GM18502 (cell line): Measurements from ENCODE around the gene PFDN4.
A peak's percentile ranks its signal among the peaks of the same experiment; 100 is the strongest.
"Not testable (repeated sequence)": the region's sequence is repeated elsewhere in the genome, so short reads cannot be mapped to it uniquely, and the experiment has no call there.

Experiments used
- ATAC-seq: cut with Tn5 transposase; IDR thresholded peaks from one replicate; pipeline ENCODE4 v1.9.1; 2021; ENCODE audit warnings: mild to moderate bottlenecking; ENCODE audit not compliant: unreplicated experiment, poor library complexity

The PFDN4 gene

GRCh38 chr20:54221996-54222890 lies 14.4 kb downstream of the PFDN4 start:
- no peak for ATAC-seq

GRCh38 chr20:54223285-54223684 lies 15.4 kb downstream of the PFDN4 start:
- ATAC-seq, result no peak

- ATAC-seq, result no peak
Observed at GRCh38 chr20:54223751-54224150, 15.9 kb downstream of the PFDN4 start.

GRCh38 chr20:54224642-54225041 lies 16.8 kb downstream of the PFDN4 start:
- not testable (repeated sequence) for ATAC-seq

- ATAC-seq, result peak; percentile 89
Observed at GRCh38 chr20:54227241-54227640, 19.4 kb downstream of the PFDN4 start.

GRCh38 chr20:54227751-54228150 lies 19.9 kb downstream of the PFDN4 start:
- ATAC-seq, result peak; percentile 7

GRCh38 chr20:54228841-54229240 lies 21.0 kb downstream of the PFDN4 start:
- ATAC-seq, result no peak

- ATAC-seq, result no peak
Observed at GRCh38 chr20:54229566-54230160, 21.8 kb downstream of the PFDN4 start.

GRCh38 chr20:54231036-54231435 lies 23.1 kb downstream of the PFDN4 start:
- no peak for ATAC-seq

GRCh38 chr20:54234991-54235390 lies 27.1 kb downstream of the PFDN4 start:
- ATAC-seq, result no peak

GRCh38 chr20:54237116-54237943 lies 29.4 kb downstream of the PFDN4 start:
- ATAC-seq, result no peak

- no peak for ATAC-seq
Observed at GRCh38 chr20:54244113-54244512, 36.2 kb downstream of the PFDN4 start.

- ATAC-seq, result not testable (repeated sequence)
Observed at GRCh38 chr20:54248705-54249104, 40.8 kb downstream of the PFDN4 start.

GRCh38 chr20:54250691-54251090 lies 42.8 kb downstream of the PFDN4 start:
- ATAC-seq, result no peak

GRCh38 chr20:54251096-54251495 lies 43.2 kb downstream of the PFDN4 start:
- ATAC-seq, result no peak

- ATAC-seq, result no peak
Observed at GRCh38 chr20:54254596-54254995, 46.7 kb downstream of the PFDN4 start.

- no peak for ATAC-seq
Observed at GRCh38 chr20:54255157-54255556, 47.3 kb downstream of the PFDN4 start.

GRCh38 chr20:54256202-54256601 lies 48.3 kb downstream of the PFDN4 start:
- ATAC-seq, result no peak

GRCh38 chr20:54257071-54257816 lies 49.4 kb downstream of the PFDN4 start:
- no peak for ATAC-seq

GRCh38 chr20:54260116-54260515 lies 52.2 kb downstream of the PFDN4 start:
- ATAC-seq, result no peak
